Karpas-422 (cell line): ENCODE data around the gene ZBTB16. TPM values are rescaled to one million over a fixed set of nuclear protein-coding genes. Genes with fewer than 3 reads are reported as not detected.

ENCODE experiments used
- DNase-seq: peaks from one replicate; pipeline ENCODE4 v3.0.0-alpha.2; 2015
- H2AFZ ChIP-seq: fragments of 200-600 bp; sonication (generic); 2 replicates; pipeline ENCODE4 v1.6.1; 2014; ENCODE audit warnings: antibody characterized with exemption, low read length, mixed read lengths
- H3K27ac ChIP-seq: fragments of 200-600 bp; sonication (generic); 2 replicates; pipeline ENCODE4 v1.5.1; 2014; ENCODE audit warnings: mild to moderate bottlenecking, low read length, moderate library complexity
- H3K27me3 ChIP-seq: fragments of 200-600 bp; sonication (generic); 2 replicates; pipeline ENCODE4 v1.6.1; 2014; ENCODE audit warnings: low read length, mixed read lengths
- H3K36me3 ChIP-seq: fragments of 200-600 bp; sonication (generic); 2 replicates; pipeline ENCODE4 v1.6.1; 2014; ENCODE audit warnings: low read length, mixed read lengths; ENCODE audit not compliant: insufficient read depth
- H3K4me1 ChIP-seq: fragments of 200-600 bp; sonication (generic); 2 replicates; pipeline ENCODE4 v1.6.1; 2014; ENCODE audit warnings: mild to moderate bottlenecking, low read length, mixed read lengths
- H3K4me2 ChIP-seq: fragments of 200-600 bp; sonication (generic); 2 replicates; pipeline ENCODE4 v1.6.1; 2014; ENCODE audit warnings: low read length, low read depth, mild to moderate bottlenecking; ENCODE audit not compliant: poor library complexity, severe bottlenecking
- H3K4me3 ChIP-seq: fragments of 200-600 bp; sonication (generic); 2 replicates; pipeline ENCODE4 v1.5.1; 2014; ENCODE audit warnings: mild to moderate bottlenecking, antibody characterized with exemption, low read length, mixed read lengths
- H3K79me2 ChIP-seq: fragments of 200-600 bp; sonication (generic); 2 replicates; pipeline ENCODE4 v1.6.1; 2014; ENCODE audit warnings: mild to moderate bottlenecking, low read length, mixed read lengths
- H3K9ac ChIP-seq: fragments of 200-600 bp; sonication (generic); 2 replicates; pipeline ENCODE4 v1.6.0; 2014; ENCODE audit warnings: low read length
- H3K9me2 ChIP-seq: fragments of 200-600 bp; sonication (generic), shearing (Covaris generic); replicated peaks from 2 replicates; pipeline ENCODE4 v1.6.0; 2014; ENCODE audit warnings: mild to moderate bottlenecking, low read length, moderate library complexity; ENCODE audit not compliant: insufficient read depth
- H3K9me3 ChIP-seq: fragments of 300-700, 200-600 bp; sonication (generic); 2 replicates; pipeline ENCODE4 v1.6.1; 2014; ENCODE audit warnings: low read length, mixed read lengths
- H4K20me1 ChIP-seq: fragments of 200-600 bp; sonication (generic); 2 replicates; pipeline ENCODE4 v1.6.1; 2014; ENCODE audit warnings: mild to moderate bottlenecking, antibody characterized with exemption, low read length, low read depth; ENCODE audit not compliant: insufficient read depth
- total RNA-seq: library from RNA; depleted of rRNA; stranded (reverse); fragments of >200 nt; shearing (Covaris generic); gene quantifications from 2 replicates; pipeline ENCODE4 v1.2.3, GENCODE V29; 2014; ENCODE audit warnings: low replicate concordance

Gene ZBTB16
- total RNA-seq, 1 experiment from 2014 or later, result not detected

DNA sequence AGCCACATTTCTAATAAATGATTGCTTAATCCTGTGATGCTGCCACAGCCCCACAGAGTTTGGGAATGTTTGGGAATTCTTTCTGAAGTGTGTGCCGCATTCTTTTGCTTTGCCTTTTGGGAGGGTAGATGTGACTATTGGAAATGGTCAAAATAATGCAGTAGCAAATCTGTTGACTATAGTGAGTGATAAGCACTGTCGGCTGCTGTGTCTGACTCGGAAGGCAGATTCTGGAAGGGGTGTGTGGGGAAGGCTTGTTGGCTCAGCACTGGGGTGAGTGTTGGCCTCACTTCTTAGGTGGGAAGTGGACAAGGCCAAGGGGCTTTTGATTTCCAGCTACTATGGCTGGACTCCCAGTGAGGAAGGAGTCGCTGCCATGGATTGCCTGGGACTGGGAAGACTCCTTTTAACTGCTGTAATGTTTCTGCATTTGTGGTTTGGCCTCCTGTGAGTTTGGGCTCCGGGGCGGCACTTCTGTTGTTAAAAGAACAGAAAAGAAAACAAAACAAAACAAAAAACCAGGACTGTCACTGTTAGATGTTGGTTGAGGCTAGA lies 20.1 kb downstream of the ZBTB16 start:
- Histone ChIP-seq H3K27ac (no peak overlapping the region), H3K9ac (no peak overlapping the region), H3K27me3 (no peaks in the 10 kb centered on the region), H3K4me2 (no peak overlapping the region), H3K4me3 (no peak overlapping the region), H3K36me3 (no peaks in the 10 kb centered on the region), H3K4me1 (no peaks in the 10 kb centered on the region; the same call in 1 of the 2 replicates), H2AFZ (no peak overlapping the region), H3K9me2 (no peaks in the 10 kb centered on the region), H4K20me1 (no peaks in the 10 kb centered on the region), H3K9me3 (no peaks in the 10 kb centered on the region), H3K79me2 (no peaks in the 10 kb centered on the region)
- DNase-seq, result no peak

DNA sequence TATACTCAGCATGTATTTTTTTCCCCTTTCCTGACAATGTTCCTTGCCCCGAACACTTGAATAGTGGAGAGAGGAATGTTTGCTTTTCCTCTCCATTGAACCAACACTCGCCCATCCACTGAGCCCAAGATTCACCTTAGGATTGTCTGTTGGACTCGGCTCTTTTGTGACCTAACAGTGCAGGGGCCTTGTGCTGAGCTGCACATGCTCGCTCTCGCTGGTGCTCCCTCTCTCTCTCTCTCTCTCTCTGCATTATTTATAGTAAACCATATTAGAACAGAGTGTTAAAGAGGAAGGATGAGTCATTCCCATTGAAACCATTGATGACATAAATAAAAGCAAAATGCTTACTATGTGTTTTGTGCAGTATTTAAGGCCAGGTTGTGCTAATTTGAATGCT lies 20.7 kb downstream of the ZBTB16 start:
- Histone ChIP-seq H3K9me3 (no peaks in the 10 kb centered on the region), H2AFZ (no peak overlapping the region), H3K4me1 (no peaks in the 10 kb centered on the region; the same call in 1 of the 2 replicates), H3K27ac (no peak overlapping the region), H3K4me3 (no peak overlapping the region), H4K20me1 (no peaks in the 10 kb centered on the region), H3K27me3 (no peaks in the 10 kb centered on the region), H3K9me2 (no peaks in the 10 kb centered on the region), H3K36me3 (no peaks in the 10 kb centered on the region), H3K79me2 (no peaks in the 10 kb centered on the region), H3K9ac (no peak overlapping the region), H3K4me2 (no peak overlapping the region)
- DNase-seq, result no peak

DNA sequence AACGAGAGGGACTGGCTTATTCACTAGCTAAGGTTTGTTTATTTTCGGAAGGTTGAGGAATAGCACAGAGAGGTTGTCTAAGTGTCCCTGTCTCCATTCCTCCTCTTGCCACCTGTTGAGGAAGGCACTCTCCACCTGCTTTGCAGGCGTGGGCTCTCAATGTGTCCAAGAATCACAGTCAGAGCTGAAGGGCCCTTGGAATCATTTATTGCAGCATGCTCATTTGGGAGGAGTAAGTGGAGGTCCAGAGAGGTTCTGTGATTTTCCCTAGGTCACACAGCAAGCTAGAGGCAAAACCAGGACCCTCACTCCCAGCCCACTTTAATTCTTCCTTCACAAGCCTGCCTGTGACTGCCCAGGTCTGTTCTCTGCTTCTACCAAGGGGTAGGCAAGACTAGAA lies 21.3 kb downstream of the ZBTB16 start:
- H3K9me3 ChIP-seq, result no peaks in the 10 kb centered on the region
- H4K20me1 ChIP-seq, result no peaks in the 10 kb centered on the region
- no peaks in the 10 kb centered on the region for H3K79me2 ChIP-seq
- no peaks in the 10 kb centered on the region for H3K9me2 ChIP-seq
- H3K27me3 ChIP-seq, result no peaks in the 10 kb centered on the region
- H3K4me1 ChIP-seq, result no peaks in the 10 kb centered on the region; the same call in 1 of the 2 replicates
- H3K9ac ChIP-seq, result no peak overlapping the region
- H3K27ac ChIP-seq, result no peak overlapping the region
- H3K4me3 ChIP-seq, result no peak overlapping the region
- no peak overlapping the region for H3K4me2 ChIP-seq
- H2AFZ ChIP-seq, result no peak overlapping the region
- H3K36me3 ChIP-seq, result no peaks in the 10 kb centered on the region
- no peak for DNase-seq

DNA sequence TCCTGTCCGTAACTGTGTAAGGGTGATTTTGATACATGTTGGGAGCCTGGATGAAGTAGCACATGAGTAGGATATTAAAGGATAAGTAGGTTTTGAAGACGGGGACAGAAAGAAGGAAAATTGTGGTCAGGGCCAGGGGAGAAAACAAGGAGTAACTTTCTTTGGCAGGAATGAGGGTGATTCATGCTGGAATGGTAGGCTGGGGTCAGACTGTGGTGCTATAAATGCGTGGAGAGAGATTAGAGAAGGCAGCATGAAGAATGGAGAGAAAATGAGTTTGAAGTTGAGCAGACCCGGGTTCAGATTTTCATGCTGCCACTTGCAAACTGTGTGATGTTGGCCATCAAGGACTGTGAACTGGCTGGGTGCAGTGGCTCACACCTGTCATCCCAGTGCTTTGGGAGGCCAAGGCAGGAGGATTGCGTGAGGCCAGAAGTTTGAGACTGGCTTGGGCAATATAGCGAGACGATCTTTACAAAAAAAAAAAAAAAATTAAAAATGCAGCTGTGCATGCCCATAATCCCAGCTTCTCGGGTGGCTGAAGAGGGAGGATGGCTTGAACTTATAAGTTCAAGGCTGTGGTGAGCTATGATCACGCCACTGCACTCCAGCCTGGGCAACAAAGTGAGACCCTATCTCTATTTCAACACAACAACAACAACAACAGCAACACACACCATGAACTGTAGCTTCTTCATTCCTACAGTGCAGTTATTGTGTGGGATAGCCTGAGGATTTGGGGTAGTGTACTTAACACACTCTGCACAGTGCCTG lies 22.3 kb downstream of the ZBTB16 start:
- Histone ChIP-seq H3K9ac (no peak overlapping the region), H3K36me3 (no peaks in the 10 kb centered on the region), H3K4me2 (no peak overlapping the region), H3K4me3 (no peak overlapping the region), H2AFZ (no peak overlapping the region), H3K9me2 (no peaks in the 10 kb centered on the region), H3K27ac (no peak overlapping the region), H3K79me2 (no peaks in the 10 kb centered on the region), H3K27me3 (no peaks in the 10 kb centered on the region), H3K9me3 (no peaks in the 10 kb centered on the region), H4K20me1 (no peaks in the 10 kb centered on the region), H3K4me1 (no peaks in the 10 kb centered on the region; the same call in 1 of the 2 replicates)
- no peak for DNase-seq

DNA sequence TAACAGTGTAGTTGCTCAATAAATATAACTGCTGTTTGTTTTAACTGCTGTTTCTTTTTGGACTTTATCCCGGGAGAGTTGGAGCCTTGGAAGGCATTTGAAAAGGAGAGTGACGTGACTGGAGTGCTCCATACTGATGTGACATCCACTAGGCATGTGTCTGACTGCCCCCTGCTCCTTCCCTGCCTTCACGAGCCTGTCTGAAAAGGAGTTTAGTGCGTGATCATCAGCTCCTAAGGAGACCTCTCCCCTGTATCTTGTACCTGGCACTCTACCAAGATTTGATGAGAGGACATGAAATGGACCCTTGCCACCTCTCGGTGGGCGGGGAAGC lies 22.9 kb downstream of the ZBTB16 start:
- no peaks in the 10 kb centered on the region for H3K9me2 ChIP-seq
- H4K20me1 ChIP-seq, result no peaks in the 10 kb centered on the region
- no peaks in the 10 kb centered on the region for H3K27me3 ChIP-seq
- no peak overlapping the region for H3K4me2 ChIP-seq
- no peak for DNase-seq
- no peak overlapping the region for H2AFZ ChIP-seq
- no peaks in the 10 kb centered on the region for H3K79me2 ChIP-seq
- H3K4me1 ChIP-seq, result no peaks in the 10 kb centered on the region; the same call in 1 of the 2 replicates
- H3K9me3 ChIP-seq, result no peaks in the 10 kb centered on the region
- H3K36me3 ChIP-seq, result no peaks in the 10 kb centered on the region
- no peak overlapping the region for H3K9ac ChIP-seq
- no peak overlapping the region for H3K27ac ChIP-seq
- no peak overlapping the region for H3K4me3 ChIP-seq

DNA sequence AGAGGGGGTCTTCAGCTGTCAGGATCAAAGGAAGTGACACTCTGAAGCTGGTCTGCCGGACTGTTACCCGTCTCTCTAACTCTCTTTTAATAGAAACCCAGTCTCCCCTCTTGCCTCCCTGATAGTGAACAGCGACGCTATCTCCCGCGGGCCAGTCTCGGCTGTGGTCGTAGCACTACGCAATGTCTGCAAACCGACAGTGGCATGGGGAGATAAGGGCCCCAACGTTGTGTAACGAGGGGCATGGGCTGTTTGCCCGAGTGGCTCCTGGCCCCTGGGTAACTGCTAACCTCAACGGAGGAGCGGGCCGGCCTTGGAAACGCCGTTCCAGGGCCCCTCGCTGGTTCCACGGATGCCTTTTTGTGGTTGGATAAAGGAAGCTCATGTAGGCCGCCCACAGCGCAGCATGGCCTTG lies 23.3 kb downstream of the ZBTB16 start:
- Histone ChIP-seq H3K9me2 (no peaks in the 10 kb centered on the region), H4K20me1 (no peaks in the 10 kb centered on the region), H3K4me2 (no peak overlapping the region), H3K27me3 (no peaks in the 10 kb centered on the region), H3K27ac (no peak overlapping the region), H3K9me3 (no peaks in the 10 kb centered on the region), H3K4me3 (no peak overlapping the region), H3K9ac (no peak overlapping the region), H2AFZ (no peak overlapping the region), H3K79me2 (no peaks in the 10 kb centered on the region), H3K4me1 (no peaks in the 10 kb centered on the region), H3K36me3 (no peaks in the 10 kb centered on the region)
- no peak for DNase-seq

DNA sequence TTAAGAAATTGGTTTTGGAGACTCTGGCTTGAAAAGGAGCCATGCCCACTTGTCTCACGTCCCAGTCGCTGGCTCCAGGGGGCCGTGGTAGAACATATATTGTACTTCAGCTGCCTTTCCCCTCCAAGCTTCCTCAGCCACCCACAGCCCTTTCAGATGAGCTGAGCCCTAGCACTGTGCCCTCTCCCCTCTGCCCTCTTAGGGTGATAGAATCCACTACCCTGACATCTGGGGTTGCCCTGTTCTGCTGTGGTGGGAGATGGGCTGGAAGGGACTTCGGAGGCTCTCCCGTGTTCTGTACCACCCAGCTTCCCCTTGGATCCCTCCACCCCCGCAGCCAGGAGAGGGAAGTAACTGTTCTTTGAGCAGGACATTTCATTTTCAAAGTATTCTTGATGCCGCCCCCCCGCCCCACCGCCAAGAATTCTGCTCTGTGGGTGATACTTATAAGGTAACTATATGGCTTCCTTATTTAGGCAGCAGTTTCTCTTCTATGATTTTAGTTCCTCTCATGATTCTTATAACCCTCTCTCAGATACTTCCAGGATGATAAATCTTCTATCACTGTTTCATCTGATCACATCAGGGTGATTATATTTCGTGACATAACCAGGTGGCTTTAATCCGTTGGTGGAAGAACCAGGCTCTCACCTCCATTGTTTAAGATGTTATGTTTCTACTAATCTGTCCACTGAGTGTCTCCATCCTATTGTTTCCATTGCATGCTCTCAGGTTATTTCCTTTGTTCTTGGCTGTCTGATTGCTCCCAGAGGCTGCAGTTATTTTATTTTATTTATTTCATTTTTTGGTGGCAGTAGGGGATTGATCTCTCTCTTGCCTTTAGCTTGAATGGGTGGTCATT lies 24.1 kb downstream of the ZBTB16 start:
- Histone ChIP-seq H3K4me3 (no peak overlapping the region), H3K9me3 (no peaks in the 10 kb centered on the region), H3K36me3 (no peaks in the 10 kb centered on the region), H3K79me2 (no peaks in the 10 kb centered on the region), H3K9me2 (no peaks in the 10 kb centered on the region), H3K27me3 (no peaks in the 10 kb centered on the region), H4K20me1 (no peaks in the 10 kb centered on the region), H3K27ac (no peak overlapping the region), H3K4me1 (no peaks in the 10 kb centered on the region), H2AFZ (no peak overlapping the region), H3K4me2 (no peak overlapping the region), H3K9ac (no peak overlapping the region)
- no peak for DNase-seq

DNA sequence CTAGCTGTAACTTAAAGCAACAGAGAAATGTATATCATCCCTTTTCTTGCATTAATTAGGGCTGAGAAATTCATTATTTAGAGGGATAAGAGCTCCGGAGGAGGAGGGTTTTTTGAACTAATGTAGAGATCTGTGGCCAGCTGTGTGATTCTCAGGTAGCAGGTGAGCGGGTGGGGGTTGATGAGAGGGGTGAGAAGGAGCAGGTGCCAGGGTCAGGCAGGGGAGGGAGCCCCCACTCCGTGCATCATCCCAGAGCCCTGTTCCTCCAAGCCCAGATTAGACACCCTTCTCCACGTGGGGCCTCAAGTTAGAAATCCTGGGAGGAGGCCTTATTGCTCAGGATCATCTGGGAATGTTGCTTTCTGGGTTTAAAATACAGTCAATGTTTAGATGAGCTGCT lies 24.9 kb downstream of the ZBTB16 start:
- H3K9me3 ChIP-seq, result no peaks in the 10 kb centered on the region
- no peaks in the 10 kb centered on the region for H3K79me2 ChIP-seq
- H3K9ac ChIP-seq, result no peak overlapping the region
- no peak overlapping the region for H3K4me2 ChIP-seq
- no peaks in the 10 kb centered on the region for H3K36me3 ChIP-seq
- H3K27ac ChIP-seq, result no peak overlapping the region
- no peaks in the 10 kb centered on the region for H3K9me2 ChIP-seq
- no peaks in the 10 kb centered on the region for H4K20me1 ChIP-seq
- no peak for DNase-seq
- no peak overlapping the region for H2AFZ ChIP-seq
- no peak overlapping the region for H3K4me3 ChIP-seq
- H3K27me3 ChIP-seq, result no peaks in the 10 kb centered on the region
- H3K4me1 ChIP-seq, result no peaks in the 10 kb centered on the region
